HL-60/S4 treated with phorbol 12-myristate 13-acetate at 8.2 ng/mL for 4 days and 3 days (cell line): ENCODE data around the gene LKAAEAR1.

ENCODE experiments used
- in situ Hi-C: fragments of 300-500 bp; cut with MboI; formaldehyde crosslinking; loops from 2 replicates; pipeline ENCODE4 v1.15.0; 2022; ENCODE audit warnings: low sequenced_read_pairs

LKAAEAR1 gene

DNA sequence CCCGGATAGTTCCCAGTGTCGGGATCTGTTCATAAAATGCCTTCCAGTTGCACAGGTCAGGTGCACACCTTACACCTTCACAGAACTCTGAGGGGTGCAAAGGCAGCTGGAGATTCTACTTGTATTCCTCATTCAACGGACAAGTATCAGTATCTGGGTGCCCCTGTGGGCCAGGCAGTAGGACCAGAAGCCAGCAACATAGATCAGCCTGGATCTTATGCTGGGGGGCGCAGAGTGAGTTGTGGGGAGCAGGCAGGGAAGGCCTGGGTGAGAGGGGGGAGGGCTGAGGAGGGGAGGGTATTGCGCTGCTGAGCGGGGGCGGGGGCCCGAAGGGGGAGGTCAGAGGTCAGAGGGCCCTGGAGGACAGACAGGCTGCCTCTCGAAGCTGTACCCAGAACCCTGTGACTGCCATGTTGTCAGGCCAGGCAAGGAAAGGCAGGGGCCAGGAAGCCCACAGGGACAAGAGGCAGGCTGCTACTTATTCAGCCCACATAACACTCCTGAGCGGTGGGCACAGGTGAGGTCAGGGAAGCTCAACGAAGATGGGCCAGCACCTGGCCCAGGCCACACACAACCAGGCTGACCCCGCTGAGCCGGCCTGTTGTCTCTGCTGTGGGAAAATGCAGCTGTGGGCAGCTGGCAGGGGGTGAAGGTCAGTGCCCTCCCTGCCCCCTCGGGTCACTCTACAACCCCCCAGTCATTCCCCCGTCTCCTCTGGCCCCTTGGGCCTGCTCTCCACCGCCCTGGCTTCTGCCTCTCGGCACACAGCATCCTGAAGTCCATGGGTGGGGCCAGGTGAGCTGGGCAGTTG, 3.2 kb downstream of the LKAAEAR1 start:
- in situ Hi-C loops: no loop called here

GRCh38 chr20:64080013-64080812, 4.0 kb downstream of the LKAAEAR1 start, which contains the start of gene OPRL1:
OPRL1 (plus strand) TSS chr20:64080082; CDS start chr20:64092721, 12,639 bp downstream.
- in situ Hi-C loops: no loop called here

- in situ Hi-C loops: no loop called here
These were observed 4.8 kb downstream of the LKAAEAR1 start, which contains the start of gene RGS19 for GRCh38 chr20:64079273-64080012. RGS19 (minus strand) TSS chr20:64079518; CDS start chr20:64076886, 2,632 bp downstream.

- in situ Hi-C loops: no loop called here
These were observed 5.3 kb downstream of the LKAAEAR1 start for GRCh38 chr20:64078934-64079272.

DNA sequence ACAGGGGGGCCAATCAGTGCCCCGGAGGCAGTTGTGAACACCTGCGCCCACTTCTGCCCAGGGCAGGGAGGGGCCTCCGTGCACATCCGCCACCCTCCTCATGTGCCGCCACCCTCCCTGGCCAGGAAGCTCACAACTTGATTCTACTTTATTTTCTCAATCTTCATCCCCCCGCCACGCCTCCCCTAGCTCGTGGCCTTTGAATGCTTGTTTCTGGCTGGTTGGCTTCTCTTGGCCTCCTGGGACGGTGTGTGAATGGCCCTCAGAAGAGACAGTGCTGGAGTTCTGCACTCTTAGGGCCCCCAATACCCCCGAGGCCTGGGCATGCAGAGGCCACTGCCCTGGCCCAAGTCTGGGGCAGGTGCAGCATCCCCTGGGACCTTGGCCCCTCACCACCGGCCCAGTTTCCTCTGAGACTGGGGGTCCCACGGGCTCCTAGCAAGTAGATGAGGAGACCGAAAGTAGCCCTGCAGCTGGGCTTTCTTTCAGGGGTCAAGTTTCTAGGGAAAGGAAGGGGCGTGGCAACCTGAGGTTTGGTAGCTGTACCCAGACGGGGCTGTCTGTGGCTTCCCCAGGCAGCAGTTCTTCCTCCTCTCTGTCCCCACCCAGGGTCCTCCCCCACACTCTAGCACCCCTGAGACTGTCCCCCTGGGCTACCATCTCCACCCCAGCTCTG, 6.2 kb downstream of the LKAAEAR1 start:
- in situ Hi-C loops: no loop called here

- in situ Hi-C loops: no loop called here
These were observed 6.7 kb downstream of the LKAAEAR1 start for GRCh38 chr20:64077541-64077875.

DNA sequence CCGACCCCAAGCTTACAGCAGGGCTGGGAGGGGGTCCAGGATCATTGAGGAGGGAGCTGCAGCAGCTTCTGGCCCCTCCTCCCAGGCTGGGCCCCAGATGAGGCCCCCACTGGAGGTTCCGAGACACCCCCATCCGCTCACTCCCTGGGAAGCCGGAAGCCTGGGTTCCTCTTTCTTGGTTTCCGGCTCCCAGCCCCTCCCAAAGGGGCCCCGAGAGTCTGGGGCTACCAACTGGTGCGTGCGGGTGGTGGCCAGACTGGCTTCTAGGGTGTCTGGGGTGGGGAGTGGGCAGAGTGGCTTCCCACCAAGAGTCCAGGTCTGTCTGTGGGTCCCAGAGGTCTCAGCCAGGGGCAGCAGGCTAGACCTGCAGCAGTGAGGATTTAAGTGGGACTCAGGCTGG, 7.1 kb downstream of the LKAAEAR1 start:
- in situ Hi-C loops: no loop called here

DNA sequence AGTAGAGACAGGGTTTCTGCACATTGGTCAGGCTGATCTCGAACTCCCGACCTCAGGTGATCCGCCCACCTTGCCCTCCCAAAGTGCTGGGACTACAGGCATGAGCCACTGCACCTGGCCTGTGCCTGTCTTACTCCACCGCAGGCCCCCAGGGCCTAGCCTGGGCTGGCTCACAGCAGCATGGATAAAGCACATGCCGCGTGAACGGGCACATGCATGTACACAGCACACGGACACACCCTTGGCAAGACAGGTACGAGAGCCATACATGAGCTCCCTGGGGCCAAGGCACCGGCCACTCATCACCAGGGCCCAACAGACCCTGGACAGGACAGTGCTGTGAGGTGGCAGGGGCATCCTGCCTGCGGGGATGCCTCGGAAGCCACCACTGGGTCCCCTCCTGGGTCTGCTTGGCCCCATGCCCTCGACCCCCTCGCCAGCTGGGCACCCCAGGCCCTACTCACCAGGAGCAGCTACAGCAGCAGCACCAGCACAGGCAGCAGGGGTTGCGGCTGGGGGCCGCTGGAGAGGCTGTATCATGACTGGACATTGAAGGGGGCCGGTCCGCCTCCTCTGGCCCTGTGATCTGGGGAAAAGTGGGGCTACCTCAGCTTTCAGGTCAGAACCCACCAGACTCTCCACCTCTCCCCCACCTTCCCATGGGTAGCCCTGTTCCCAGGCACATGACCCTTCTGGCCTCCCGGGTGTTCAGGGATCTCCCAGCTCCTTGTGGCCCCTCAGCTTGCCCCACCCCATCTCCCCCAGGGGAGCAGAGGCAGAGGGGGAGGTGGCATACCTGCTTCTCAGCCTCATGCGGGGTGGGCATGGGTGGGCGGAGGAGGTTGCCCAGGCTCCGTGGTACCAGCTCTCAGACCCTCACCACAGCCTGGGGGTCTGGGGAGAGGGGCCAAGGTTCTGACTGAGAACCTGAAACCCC, 7.9 kb downstream of the LKAAEAR1 start:
- in situ Hi-C loops: no loop called here

DNA sequence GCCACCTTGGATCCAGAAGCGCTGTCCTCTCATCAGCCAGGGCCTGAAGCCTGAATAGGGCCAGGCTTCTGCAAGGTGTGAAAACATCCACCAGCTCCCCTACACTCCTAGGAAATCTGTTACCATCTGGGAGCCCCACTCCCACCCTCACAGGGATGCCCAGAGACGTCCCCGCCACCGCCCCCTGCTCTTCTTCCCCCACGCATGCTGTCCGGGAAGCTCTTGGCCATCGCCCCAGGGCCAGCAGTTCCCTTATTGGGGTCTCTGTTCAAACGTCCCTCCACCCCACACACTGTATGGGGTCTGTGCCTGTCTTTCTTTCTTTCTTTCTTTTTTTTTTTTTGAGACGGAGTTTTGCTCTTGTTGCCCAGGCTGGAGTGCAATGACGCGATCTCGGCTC, 8.6 kb downstream of the LKAAEAR1 start:
- in situ Hi-C loops: no loop called here

DNA sequence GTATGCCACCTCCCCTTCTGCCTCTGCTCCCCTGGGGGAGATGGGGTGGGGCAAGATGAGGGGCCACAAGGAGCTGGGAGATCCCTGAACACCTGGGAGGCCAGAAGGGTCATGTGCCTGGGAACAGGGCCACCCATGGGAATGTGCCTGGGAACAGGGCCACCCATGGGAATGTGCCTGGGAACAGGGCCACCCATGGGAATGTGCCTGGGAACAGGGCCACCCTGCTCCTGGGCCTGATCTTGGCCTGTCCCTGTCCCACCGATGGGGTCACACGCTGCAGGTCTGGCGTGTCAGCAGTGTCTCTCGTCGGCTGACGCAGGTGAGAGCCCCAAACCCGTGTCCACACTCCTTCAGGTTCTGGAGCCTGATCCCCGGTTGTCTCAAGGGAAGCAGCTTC, 9.2 kb downstream of the LKAAEAR1 start:
- in situ Hi-C loops: no loop called here

DNA sequence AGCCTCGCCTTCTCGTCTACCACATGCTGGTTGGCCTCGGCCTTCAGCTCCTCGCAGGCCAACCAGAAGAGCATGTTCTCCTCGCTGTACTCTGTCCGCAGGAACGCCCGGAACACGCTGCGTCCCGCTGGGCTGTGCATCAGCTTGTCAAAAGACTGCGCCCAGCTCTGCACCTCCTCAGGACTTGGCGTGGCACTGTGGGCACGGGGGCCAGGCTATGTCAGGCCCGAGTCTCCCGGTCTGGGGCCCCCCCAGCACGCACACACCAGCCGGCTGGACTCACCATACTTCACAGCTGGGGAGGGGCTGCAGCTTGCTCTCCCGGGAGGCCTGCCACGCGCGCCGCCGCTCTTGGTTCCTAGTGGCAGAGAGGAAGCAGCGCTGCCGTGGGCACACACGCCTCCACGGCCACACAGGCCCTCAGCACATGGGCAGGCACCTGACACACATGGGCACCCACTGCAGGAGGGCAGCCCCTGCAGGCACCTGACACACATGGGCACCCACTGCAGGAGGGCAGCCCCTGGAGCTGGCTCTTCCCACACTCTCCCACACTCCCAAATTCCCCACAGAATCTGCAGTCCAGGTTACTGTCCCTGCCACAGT, 9.9 kb downstream of the LKAAEAR1 start:
- in situ Hi-C loops: no loop called here

- in situ Hi-C loops: no loop called here
These were observed 10.6 kb downstream of the LKAAEAR1 start for GRCh38 chr20:64073476-64074183.

- in situ Hi-C loops: no loop called here
These were observed 11.6 kb downstream of the LKAAEAR1 start for GRCh38 chr20:64072498-64073063.

GRCh38 chr20:64071341-64072332, 12.6 kb downstream of the LKAAEAR1 start:
- in situ Hi-C loops: no loop called here

DNA sequence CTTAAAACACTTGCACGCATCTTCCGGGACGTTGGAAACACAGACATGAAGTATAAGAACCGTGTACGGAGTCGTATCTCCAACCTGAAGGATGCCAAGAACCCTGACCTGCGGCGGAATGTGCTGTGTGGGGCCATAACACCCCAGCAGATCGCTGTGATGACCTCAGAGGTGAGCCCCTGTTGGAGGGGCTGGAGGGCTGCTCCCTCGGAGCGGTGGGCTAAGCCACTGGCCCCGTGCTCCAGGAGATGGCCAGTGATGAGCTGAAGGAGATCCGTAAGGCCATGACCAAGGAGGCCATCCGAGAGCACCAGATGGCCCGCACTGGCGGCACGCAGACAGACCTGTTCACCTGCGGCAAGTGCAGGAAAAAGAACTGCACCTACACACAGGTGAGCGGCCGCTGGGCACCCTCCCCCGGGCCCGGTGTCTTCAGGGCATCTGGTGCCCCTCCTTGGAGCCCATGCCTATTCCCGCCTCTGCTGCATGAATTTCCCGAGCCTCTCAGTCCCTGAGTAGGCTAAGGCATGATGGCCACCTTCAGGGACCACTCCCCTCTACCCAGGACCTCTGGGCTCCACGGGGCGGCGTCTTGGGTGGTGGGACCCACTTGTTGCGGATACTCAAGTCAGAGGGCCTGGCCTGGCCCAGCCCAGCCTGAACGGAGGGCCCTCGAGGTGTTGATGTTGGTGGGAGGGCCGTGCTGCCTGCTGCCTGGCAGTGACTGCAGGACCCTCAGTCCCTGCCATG, 13.8 kb downstream of the LKAAEAR1 start:
- in situ Hi-C loops: no loop called here

GRCh38 chr20:64069614-64070243, 14.5 kb downstream of the LKAAEAR1 start:
- in situ Hi-C loops: no loop called here
